ENCODE data around the gene ZBTB46. TPM values are rescaled to one million over a fixed set of nuclear protein-coding genes. Genes with fewer than 3 reads are reported as not detected.

Gene ZBTB46
- total RNA-seq, 1 experiment from 2014 or later, result 18.9 TPM

- peak; percentile 78; the same call in 1 of the 2 replicates for TF ChIP-seq CREB1 (CRISPR knock-in tag; IDR thresholded peaks at IDR 0.05)
- peak; percentile 17; the same call in 1 of the 2 replicates for TF ChIP-seq NFE2L1 (CRISPR knock-in tag; IDR thresholded peaks at IDR 0.05)
- no peak for TF ChIP-seq STAT6 (CRISPR knock-in tag; conservative IDR thresholded peaks at IDR 0.05; ENCODE audit: low read depth)
- TF ChIP-seq TEAD1 (CRISPR knock-in tag; IDR thresholded peaks at IDR 0.05), result no peak
- TF ChIP-seq, protein P1, sequence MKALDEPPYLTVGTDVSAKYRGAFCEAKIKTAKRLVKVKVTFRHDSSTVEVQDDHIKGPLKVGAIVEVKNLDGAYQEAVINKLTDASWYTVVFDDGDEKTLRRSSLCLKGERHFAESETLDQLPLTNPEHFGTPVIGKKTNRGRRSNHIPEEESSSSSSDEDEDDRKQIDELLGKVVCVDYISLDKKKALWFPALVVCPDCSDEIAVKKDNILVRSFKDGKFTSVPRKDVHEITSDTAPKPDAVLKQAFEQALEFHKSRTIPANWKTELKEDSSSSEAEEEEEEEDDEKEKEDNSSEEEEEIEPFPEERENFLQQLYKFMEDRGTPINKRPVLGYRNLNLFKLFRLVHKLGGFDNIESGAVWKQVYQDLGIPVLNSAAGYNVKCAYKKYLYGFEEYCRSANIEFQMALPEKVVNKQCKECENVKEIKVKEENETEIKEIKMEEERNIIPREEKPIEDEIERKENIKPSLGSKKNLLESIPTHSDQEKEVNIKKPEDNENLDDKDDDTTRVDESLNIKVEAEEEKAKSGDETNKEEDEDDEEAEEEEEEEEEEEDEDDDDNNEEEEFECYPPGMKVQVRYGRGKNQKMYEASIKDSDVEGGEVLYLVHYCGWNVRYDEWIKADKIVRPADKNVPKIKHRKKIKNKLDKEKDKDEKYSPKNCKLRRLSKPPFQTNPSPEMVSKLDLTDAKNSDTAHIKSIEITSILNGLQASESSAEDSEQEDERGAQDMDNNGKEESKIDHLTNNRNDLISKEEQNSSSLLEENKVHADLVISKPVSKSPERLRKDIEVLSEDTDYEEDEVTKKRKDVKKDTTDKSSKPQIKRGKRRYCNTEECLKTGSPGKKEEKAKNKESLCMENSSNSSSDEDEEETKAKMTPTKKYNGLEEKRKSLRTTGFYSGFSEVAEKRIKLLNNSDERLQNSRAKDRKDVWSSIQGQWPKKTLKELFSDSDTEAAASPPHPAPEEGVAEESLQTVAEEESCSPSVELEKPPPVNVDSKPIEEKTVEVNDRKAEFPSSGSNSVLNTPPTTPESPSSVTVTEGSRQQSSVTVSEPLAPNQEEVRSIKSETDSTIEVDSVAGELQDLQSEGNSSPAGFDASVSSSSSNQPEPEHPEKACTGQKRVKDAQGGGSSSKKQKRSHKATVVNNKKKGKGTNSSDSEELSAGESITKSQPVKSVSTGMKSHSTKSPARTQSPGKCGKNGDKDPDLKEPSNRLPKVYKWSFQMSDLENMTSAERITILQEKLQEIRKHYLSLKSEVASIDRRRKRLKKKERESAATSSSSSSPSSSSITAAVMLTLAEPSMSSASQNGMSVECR (CRISPR knock-in tag; IDR thresholded peaks at IDR 0.05; ENCODE audit: borderline replicate concordance), result peak; percentile 59; the same call in 1 of the 2 replicates
- TF ChIP-seq HMGXB4 (CRISPR knock-in tag; IDR thresholded peaks at IDR 0.05), result peak; percentile 70; the same call in 1 of the 2 replicates
- no peak for TF ChIP-seq SMAD3 (CRISPR knock-in tag; IDR thresholded peaks at IDR 0.05; ENCODE audit: borderline replicate concordance)
- TF ChIP-seq, protein P2, sequence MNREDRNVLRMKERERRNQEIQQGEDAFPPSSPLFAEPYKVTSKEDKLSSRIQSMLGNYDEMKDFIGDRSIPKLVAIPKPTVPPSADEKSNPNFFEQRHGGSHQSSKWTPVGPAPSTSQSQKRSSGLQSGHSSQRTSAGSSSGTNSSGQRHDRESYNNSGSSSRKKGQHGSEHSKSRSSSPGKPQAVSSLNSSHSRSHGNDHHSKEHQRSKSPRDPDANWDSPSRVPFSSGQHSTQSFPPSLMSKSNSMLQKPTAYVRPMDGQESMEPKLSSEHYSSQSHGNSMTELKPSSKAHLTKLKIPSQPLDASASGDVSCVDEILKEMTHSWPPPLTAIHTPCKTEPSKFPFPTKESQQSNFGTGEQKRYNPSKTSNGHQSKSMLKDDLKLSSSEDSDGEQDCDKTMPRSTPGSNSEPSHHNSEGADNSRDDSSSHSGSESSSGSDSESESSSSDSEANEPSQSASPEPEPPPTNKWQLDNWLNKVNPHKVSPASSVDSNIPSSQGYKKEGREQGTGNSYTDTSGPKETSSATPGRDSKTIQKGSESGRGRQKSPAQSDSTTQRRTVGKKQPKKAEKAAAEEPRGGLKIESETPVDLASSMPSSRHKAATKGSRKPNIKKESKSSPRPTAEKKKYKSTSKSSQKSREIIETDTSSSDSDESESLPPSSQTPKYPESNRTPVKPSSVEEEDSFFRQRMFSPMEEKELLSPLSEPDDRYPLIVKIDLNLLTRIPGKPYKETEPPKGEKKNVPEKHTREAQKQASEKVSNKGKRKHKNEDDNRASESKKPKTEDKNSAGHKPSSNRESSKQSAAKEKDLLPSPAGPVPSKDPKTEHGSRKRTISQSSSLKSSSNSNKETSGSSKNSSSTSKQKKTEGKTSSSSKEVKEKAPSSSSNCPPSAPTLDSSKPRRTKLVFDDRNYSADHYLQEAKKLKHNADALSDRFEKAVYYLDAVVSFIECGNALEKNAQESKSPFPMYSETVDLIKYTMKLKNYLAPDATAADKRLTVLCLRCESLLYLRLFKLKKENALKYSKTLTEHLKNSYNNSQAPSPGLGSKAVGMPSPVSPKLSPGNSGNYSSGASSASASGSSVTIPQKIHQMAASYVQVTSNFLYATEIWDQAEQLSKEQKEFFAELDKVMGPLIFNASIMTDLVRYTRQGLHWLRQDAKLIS (CRISPR knock-in tag; IDR thresholded peaks at IDR 0.05; ENCODE audit: borderline replicate concordance), result no peak
- TF ChIP-seq NFYB (CRISPR knock-in tag; conservative IDR thresholded peaks at IDR 0.05; ENCODE audit: low read depth), result peak; percentile 97
- no peak for TF ChIP-seq ZNF219 (CRISPR knock-in tag; IDR thresholded peaks at IDR 0.05; ENCODE audit: borderline replicate concordance)
- TF ChIP-seq ATF1 (CRISPR knock-in tag; IDR thresholded peaks at IDR 0.05), result no peak
- no peak for TF ChIP-seq TEAD4 (CRISPR knock-in tag; IDR thresholded peaks at IDR 0.05)
- TF ChIP-seq, protein P3, sequence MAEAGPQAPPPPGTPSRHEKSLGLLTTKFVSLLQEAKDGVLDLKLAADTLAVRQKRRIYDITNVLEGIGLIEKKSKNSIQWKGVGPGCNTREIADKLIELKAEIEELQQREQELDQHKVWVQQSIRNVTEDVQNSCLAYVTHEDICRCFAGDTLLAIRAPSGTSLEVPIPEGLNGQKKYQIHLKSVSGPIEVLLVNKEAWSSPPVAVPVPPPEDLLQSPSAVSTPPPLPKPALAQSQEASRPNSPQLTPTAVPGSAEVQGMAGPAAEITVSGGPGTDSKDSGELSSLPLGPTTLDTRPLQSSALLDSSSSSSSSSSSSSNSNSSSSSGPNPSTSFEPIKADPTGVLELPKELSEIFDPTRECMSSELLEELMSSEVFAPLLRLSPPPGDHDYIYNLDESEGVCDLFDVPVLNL (CRISPR knock-in tag; IDR thresholded peaks at IDR 0.05; ENCODE audit: borderline replicate concordance, low read depth), result no peak
- TF ChIP-seq MAX (CRISPR knock-in tag; IDR thresholded peaks at IDR 0.05), result peak; percentile 93
- TF ChIP-seq GABPB1 (CRISPR knock-in tag; IDR thresholded peaks at IDR 0.05), result peak; percentile 92
- TF ChIP-seq SP1 (CRISPR knock-in tag; conservative IDR thresholded peaks at IDR 0.05), result peak; percentile 98
- no peak for TF ChIP-seq ZNF121 (CRISPR knock-in tag; IDR thresholded peaks at IDR 0.05)
- TF ChIP-seq FOXP4 (CRISPR knock-in tag; IDR thresholded peaks at IDR 0.05), result 0 out of 2 replicates have a peak, but pooled peaks have one; percentile 63
- peak; percentile 97 for TF ChIP-seq FOXK1 (CRISPR knock-in tag; IDR thresholded peaks at IDR 0.05)
- peak; percentile 49; the same call in 1 of the 2 replicates for TF ChIP-seq FOXP1 (CRISPR knock-in tag; IDR thresholded peaks at IDR 0.05; ENCODE audit: borderline replicate concordance)
- TF ChIP-seq TP53 (CRISPR knock-in tag; IDR thresholded peaks at IDR 0.05), result peak; percentile 66; the same call in 1 of the 2 replicates
- TF ChIP-seq MYBL2 (CRISPR knock-in tag; IDR thresholded peaks at IDR 0.05), result peak; percentile 68; the same call in 1 of the 2 replicates
- no peak for TF ChIP-seq GTF2I (CRISPR knock-in tag; conservative IDR thresholded peaks at IDR 0.05)
These were observed 34.0 kb upstream of the ZBTB46 start, which contains the start of gene TPD52L2 (continued) for GRCh38 chr20:63864978-63865640.
